ENCODE results near the gene SLC13A2.
A peak's percentile ranks its signal among the peaks of the same experiment; 100 is the strongest.
"Not testable (repeated sequence)": the region's sequence is repeated elsewhere in the genome, so short reads cannot be mapped to it uniquely, and the experiment has no call there.

Gene SLC13A2

GRCh38 chr17:28473542-28473941 lies at the start of gene SLC13A2:
Gene SLC13A2, plus strand, starts transcription at chr17:28473644. Its CDS starts 69 bp downstream, at chr17:28473713.
- no peak for DNase-seq (ENCODE audit: low spot score)

- DNase-seq (ENCODE audit: low spot score), result no peak
Measured at GRCh38 chr17:28425206-28425605, 48.2 kb upstream of the SLC13A2 start.

- no peak for DNase-seq (ENCODE audit: low spot score)
Measured at GRCh38 chr17:28426081-28426519, 47.3 kb upstream of the SLC13A2 start.

- peak; percentile 54 for DNase-seq (ENCODE audit: low spot score)
Measured at GRCh38 chr17:28427371-28427770, 46.1 kb upstream of the SLC13A2 start.

- not testable (repeated sequence) for DNase-seq (ENCODE audit: low spot score)
Measured at GRCh38 chr17:28427982-28428381, 45.5 kb upstream of the SLC13A2 start.

- DNase-seq (ENCODE audit: low spot score), result no peak
Measured at GRCh38 chr17:28433721-28434120, 39.7 kb upstream of the SLC13A2 start.

- not testable (repeated sequence) for DNase-seq (ENCODE audit: low spot score)
Measured at GRCh38 chr17:28434326-28434725, 39.1 kb upstream of the SLC13A2 start.

GRCh38 chr17:28443901-28444638 lies 29.4 kb upstream of the SLC13A2 start:
- DNase-seq (ENCODE audit: low spot score), result no peak

GRCh38 chr17:28446716-28447395 lies 26.6 kb upstream of the SLC13A2 start:
- no peak for DNase-seq (ENCODE audit: low spot score)

- DNase-seq (ENCODE audit: low spot score), result no peak
Measured at GRCh38 chr17:28447396-28447760, 26.1 kb upstream of the SLC13A2 start.

GRCh38 chr17:28449859-28450258 lies 23.6 kb upstream of the SLC13A2 start:
- DNase-seq (ENCODE audit: low spot score), result no peak

GRCh38 chr17:28457890-28458289 lies 15.6 kb upstream of the SLC13A2 start:
- no peak for DNase-seq (ENCODE audit: low spot score)

GRCh38 chr17:28458881-28459280 lies 14.6 kb upstream of the SLC13A2 start:
- not testable (repeated sequence) for DNase-seq (ENCODE audit: low spot score)

GRCh38 chr17:28460901-28461300 lies 12.5 kb upstream of the SLC13A2 start:
- no peak for DNase-seq (ENCODE audit: low spot score)

- no peak for DNase-seq (ENCODE audit: low spot score)
Measured at GRCh38 chr17:28466001-28466400, 7.4 kb upstream of the SLC13A2 start.

- DNase-seq (ENCODE audit: low spot score), result no peak
Measured at GRCh38 chr17:28466521-28467048, 6.9 kb upstream of the SLC13A2 start.

- DNase-seq (ENCODE audit: low spot score), result no peak
Measured at GRCh38 chr17:28467456-28468025, 5.9 kb upstream of the SLC13A2 start.

- not testable (repeated sequence) for DNase-seq (ENCODE audit: low spot score)
Measured at GRCh38 chr17:28468033-28468735, 5.3 kb upstream of the SLC13A2 start.

- DNase-seq (ENCODE audit: low spot score), result no peak
Measured at GRCh38 chr17:28468781-28469180, 4.7 kb upstream of the SLC13A2 start.

GRCh38 chr17:28469376-28469775 lies 4.1 kb upstream of the SLC13A2 start:
- no peak for DNase-seq (ENCODE audit: low spot score)

- DNase-seq (ENCODE audit: low spot score), result no peak
Measured at GRCh38 chr17:28470266-28470913, 3.1 kb upstream of the SLC13A2 start.

- no peak for DNase-seq (ENCODE audit: low spot score)
Measured at GRCh38 chr17:28470914-28471366, 2.5 kb upstream of the SLC13A2 start.

Measured in Ammon's horn (tissue), 1 donor.